ENCODE data around the gene MAP2K7. TPM values are rescaled to one million over a fixed set of nuclear protein-coding genes. Genes with fewer than 3 reads are reported as not detected.
"Not testable (repeated sequence)": the region's sequence is repeated elsewhere in the genome, so short reads cannot be mapped to it uniquely, and the experiment has no call there.

Gene MAP2K7
- total RNA-seq, 2 experiments from 2014 or later: 36.5 to 39.9 TPM

GRCh38 chr19:7944177-7944761, 40.6 kb downstream of the MAP2K7 start:
- peaks cover 36% of the 10 kb centered on the region for H3K4me1 Mint-ChIP-seq (ENCODE audit: low read depth)
- DNase-seq: peak; percentile 92
- POLR2A ChIA-PET: interaction anchor here (0.5 to 1.9 kb wide), 10 partner anchors 13 to 412 kb away, joined by 3 to 17 read pairs (median 5); partner anchors contain the start of genes ELAVL1, MAP2K7 and SNAPC2
- H3K4me3 Mint-ChIP-seq: peak overlapping the region; percentile 91
- peaks cover 10% of the 10 kb centered on the region for H3K36me3 Mint-ChIP-seq (ENCODE audit: low read depth)
- H3K27me3 Mint-ChIP-seq (ENCODE audit: low read depth): no peaks in the 10 kb centered on the region
- no peaks in the 10 kb centered on the region for H3K9me3 Mint-ChIP-seq (ENCODE audit: insufficient read depth)
- peak; percentile 49 for ATAC-seq
- CTCF ChIA-PET: interaction anchor here (0.7 to 3.0 kb wide), 38 partner anchors 9 to 646 kb away, joined by 3 to 50 read pairs (median 6); partner anchors contain the start of genes ARHGEF18, ELAVL1, MAP2K7 and SNAPC2
- H3K27ac Mint-ChIP-seq: peak overlapping the region; percentile 97

GRCh38 chr19:7947939-7948338, 44.3 kb downstream of the MAP2K7 start:
- no peak overlapping the region for H3K4me3 Mint-ChIP-seq
- no peaks in the 10 kb centered on the region for H3K9me3 Mint-ChIP-seq (ENCODE audit: insufficient read depth)
- H3K36me3 Mint-ChIP-seq (ENCODE audit: low read depth): no peaks in the 10 kb centered on the region
- no peak for ATAC-seq
- no peak overlapping the region for H3K27ac Mint-ChIP-seq
- H3K4me1 Mint-ChIP-seq (ENCODE audit: low read depth): peaks cover 14% of the 10 kb centered on the region
- ChIA-PET CTCF (no interaction called here), POLR2A (no interaction called here)
- DNase-seq: no peak
- no peaks in the 10 kb centered on the region for H3K27me3 Mint-ChIP-seq (ENCODE audit: low read depth)

GRCh38 chr19:7953060-7953459, 49.4 kb downstream of the MAP2K7 start:
- CTCF ChIA-PET: interaction anchor here (3.1 kb wide), 1 partner anchor 9 kb away, joined by 17 read pairs; the partner anchor contains the start of gene TIMM44

GRCh38 chr19:7953576-7953975, 49.9 kb downstream of the MAP2K7 start:
- no peak for ATAC-seq
- CTCF ChIA-PET: interaction anchor here (3.1 kb wide), 1 partner anchor 9 kb away, joined by 17 read pairs; the partner anchor contains the start of gene TIMM44
- POLR2A ChIA-PET: no interaction called here

More at GRCh38 chr19:7953060-7953459, 49.4 kb downstream of the MAP2K7 start:
- Mint-ChIP-seq H3K27me3 (ENCODE audit: low read depth) (no peaks in the 10 kb centered on the region), H3K4me1 (ENCODE audit: low read depth) (no peaks in the 10 kb centered on the region), H3K4me3 (no peak overlapping the region), H3K27ac (no peak overlapping the region), H3K9me3 (ENCODE audit: insufficient read depth) (no peaks in the 10 kb centered on the region), H3K36me3 (ENCODE audit: low read depth) (no peaks in the 10 kb centered on the region)
- ATAC-seq (no peak), DNase-seq (no peak)
- POLR2A ChIA-PET: no interaction called here

GRCh38 chr19:7955696-7956095, 52.0 kb downstream of the MAP2K7 start:
- Mint-ChIP-seq H3K27ac (no peak overlapping the region), H3K9me3 (ENCODE audit: insufficient read depth) (no peaks in the 10 kb centered on the region), H3K4me1 (ENCODE audit: low read depth) (peaks cover 2% of the 10 kb centered on the region), H3K36me3 (ENCODE audit: low read depth) (peaks cover 4% of the 10 kb centered on the region), H3K4me3 (no peak overlapping the region), H3K27me3 (ENCODE audit: low read depth) (no peaks in the 10 kb centered on the region)
- CTCF ChIA-PET: no interaction called here
- DNase-seq (no peak), ATAC-seq (no peak)
- POLR2A ChIA-PET: no interaction called here

More at GRCh38 chr19:7953576-7953975, 49.9 kb downstream of the MAP2K7 start:
- Mint-ChIP-seq H3K4me1 (ENCODE audit: low read depth) (no peaks in the 10 kb centered on the region), H3K9me3 (ENCODE audit: insufficient read depth) (no peaks in the 10 kb centered on the region), H3K27me3 (ENCODE audit: low read depth) (no peaks in the 10 kb centered on the region), H3K4me3 (no peak overlapping the region), H3K27ac (no peak overlapping the region), H3K36me3 (ENCODE audit: low read depth) (no peaks in the 10 kb centered on the region)
- DNase-seq: no peak

GRCh38 chr19:7959211-7959610, 55.5 kb downstream of the MAP2K7 start:
- POLR2A ChIA-PET: no interaction called here
- Mint-ChIP-seq H3K27ac (no peak overlapping the region), H3K27me3 (ENCODE audit: low read depth) (no peaks in the 10 kb centered on the region), H3K4me1 (ENCODE audit: low read depth) (peaks cover 2% of the 10 kb centered on the region), H3K4me3 (no peak overlapping the region), H3K9me3 (ENCODE audit: insufficient read depth) (no peaks in the 10 kb centered on the region), H3K36me3 (ENCODE audit: low read depth) (peaks cover 18% of the 10 kb centered on the region)
- no peak for DNase-seq
- ATAC-seq: no peak
- CTCF ChIA-PET: interaction anchor here (2.1 kb wide), 1 partner anchor 15 kb away, joined by 13 read pairs; the partner anchor contains the start of gene TIMM44

GRCh38 chr19:7961082-7961481, 57.4 kb downstream of the MAP2K7 start:
- POLR2A ChIA-PET; H3K27ac Mint-ChIP-seq; H3K9me3 Mint-ChIP-seq (ENCODE audit: insufficient read depth); ATAC-seq; H3K4me3 Mint-ChIP-seq; H3K27me3 Mint-ChIP-seq (ENCODE audit: low read depth); H3K4me1 Mint-ChIP-seq (ENCODE audit: low read depth); DNase-seq: not testable (repeated sequence)
- H3K36me3 Mint-ChIP-seq (ENCODE audit: low read depth): peaks cover 23% of the 10 kb centered on the region
- CTCF ChIA-PET: interaction anchor here (0.7 to 1.7 kb wide), 4 partner anchors 10 to 290 kb away, joined by 3 to 7 read pairs (median 4); partner anchors contain the start of gene TIMM44

- no peak for DNase-seq
- Mint-ChIP-seq H3K36me3 (ENCODE audit: low read depth) (peaks cover 28% of the 10 kb centered on the region), H3K27me3 (ENCODE audit: low read depth) (no peaks in the 10 kb centered on the region), H3K27ac (no peak overlapping the region), H3K9me3 (ENCODE audit: insufficient read depth) (no peaks in the 10 kb centered on the region), H3K4me1 (ENCODE audit: low read depth) (peaks cover 10% of the 10 kb centered on the region), H3K4me3 (no peak overlapping the region)
- POLR2A ChIA-PET: no interaction called here
- CTCF ChIA-PET: interaction anchor here (0.8 kb wide), 1 partner anchor 18 kb away, joined by 3 read pairs; no protein-coding TSS in a partner anchor
- no peak for ATAC-seq
Measured at GRCh38 chr19:7961920-7962626, 58.4 kb downstream of the MAP2K7 start.

GRCh38 chr19:7962644-7963268, 59.1 kb downstream of the MAP2K7 start:
- Mint-ChIP-seq H3K36me3 (ENCODE audit: low read depth) (peaks cover 34% of the 10 kb centered on the region), H3K27ac (no peak overlapping the region), H3K4me3 (no peak overlapping the region), H3K9me3 (ENCODE audit: insufficient read depth) (no peaks in the 10 kb centered on the region), H3K4me1 (ENCODE audit: low read depth) (peaks cover 10% of the 10 kb centered on the region), H3K27me3 (ENCODE audit: low read depth) (no peaks in the 10 kb centered on the region)
- ChIA-PET POLR2A (no interaction called here), CTCF (interaction anchor here (0.8 kb wide), 1 partner anchor 19 kb away, joined by 3 read pairs; no protein-coding TSS in a partner anchor)
- no peak for DNase-seq
- ATAC-seq: no peak

GRCh38 chr19:7963566-7963965, 59.9 kb downstream of the MAP2K7 start:
- ChIA-PET CTCF (no interaction called here), POLR2A (no interaction called here)
- Mint-ChIP-seq H3K36me3 (ENCODE audit: low read depth) (peaks cover 34% of the 10 kb centered on the region), H3K9me3 (ENCODE audit: insufficient read depth) (no peaks in the 10 kb centered on the region), H3K4me3 (no peak overlapping the region), H3K27ac (no peak overlapping the region), H3K27me3 (ENCODE audit: low read depth) (no peaks in the 10 kb centered on the region), H3K4me1 (ENCODE audit: low read depth) (peaks cover 10% of the 10 kb centered on the region)
- DNase-seq: no peak
- no peak for ATAC-seq

Measured in activated CD8-positive, alpha-beta T cell treated with anti-CD3 and anti-CD28 coated beads, Interleukin-2, amount 10 ng/mL, durations not matched to agents 7 days and 5 days (primary cell).